Measurements from ENCODE around the gene LGR4. TPM values are rescaled to one million over a fixed set of nuclear protein-coding genes. Genes with fewer than 3 reads are reported as not detected.

Gene LGR4
- total and polyA plus RNA-seq, 2 donors from 2014 or later: 22.7 to 109 TPM

GRCh38 chr11:27497284-27497866 is 24.8 kb upstream of the LGR4 start:
- Histone ChIP-seq H3K36me3 (ENCODE audit: control insufficient read depth in 2 of 3, insufficient read depth in 3 of 3, low read length in 3 of 3) (peaks cover 0 to 24% (median 6%) of the 10 kb centered on the region in 3 donors), H3K4me1 (ENCODE audit: control insufficient read depth in 2 of 3, insufficient read depth in 2 of 3, low read depth in 1 of 3, low read length in 3 of 3) (peaks cover 0 to 4% (median 0%) of the 10 kb centered on the region in 3 donors), H3K9ac (ENCODE audit: low read length in 3 of 3) (no peak overlapping the region), H3K9me3 (ENCODE audit: control insufficient read depth in 2 of 3, insufficient read depth in 1 of 3, low read length in 3 of 3) (no peaks in the 10 kb centered on the region), H3K4me3 (ENCODE audit: low read length in 3 of 3) (no peak overlapping the region), H3K27ac (ENCODE audit: low read depth in 2 of 2, low read length in 2 of 2) (no peak overlapping the region), H3K27me3 (ENCODE audit: control insufficient read depth, insufficient read depth, low read length) (no peaks in the 10 kb centered on the region)
- DNase-seq (peak in 2 of 5 donors; percentile 39 to 43), FAIRE-seq (peak; percentile 78)
- TF ChIP-seq, protein P1, sequence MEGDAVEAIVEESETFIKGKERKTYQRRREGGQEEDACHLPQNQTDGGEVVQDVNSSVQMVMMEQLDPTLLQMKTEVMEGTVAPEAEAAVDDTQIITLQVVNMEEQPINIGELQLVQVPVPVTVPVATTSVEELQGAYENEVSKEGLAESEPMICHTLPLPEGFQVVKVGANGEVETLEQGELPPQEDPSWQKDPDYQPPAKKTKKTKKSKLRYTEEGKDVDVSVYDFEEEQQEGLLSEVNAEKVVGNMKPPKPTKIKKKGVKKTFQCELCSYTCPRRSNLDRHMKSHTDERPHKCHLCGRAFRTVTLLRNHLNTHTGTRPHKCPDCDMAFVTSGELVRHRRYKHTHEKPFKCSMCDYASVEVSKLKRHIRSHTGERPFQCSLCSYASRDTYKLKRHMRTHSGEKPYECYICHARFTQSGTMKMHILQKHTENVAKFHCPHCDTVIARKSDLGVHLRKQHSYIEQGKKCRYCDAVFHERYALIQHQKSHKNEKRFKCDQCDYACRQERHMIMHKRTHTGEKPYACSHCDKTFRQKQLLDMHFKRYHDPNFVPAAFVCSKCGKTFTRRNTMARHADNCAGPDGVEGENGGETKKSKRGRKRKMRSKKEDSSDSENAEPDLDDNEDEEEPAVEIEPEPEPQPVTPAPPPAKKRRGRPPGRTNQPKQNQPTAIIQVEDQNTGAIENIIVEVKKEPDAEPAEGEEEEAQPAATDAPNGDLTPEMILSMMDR (IDR thresholded peaks at IDR 0.05; ENCODE audit: borderline replicate concordance, extremely low read depth, insufficient read depth): peak; percentile 35
- intact Hi-C loops (cut with DNase I): no loop called here

GRCh38 chr11:27496461-27496860 is 23.9 kb upstream of the LGR4 start:
- TF ChIP-seq, protein P1 (IDR thresholded peaks at IDR 0.05; ENCODE audit: borderline replicate concordance, extremely low read depth, insufficient read depth): no peak
- H3K36me3 ChIP-seq (ENCODE audit: control insufficient read depth in 2 of 3, insufficient read depth in 3 of 3, low read length in 3 of 3): peaks cover 0 to 20% (median 10%) of the 10 kb centered on the region in 3 donors
- no peak overlapping the region for H3K4me3 ChIP-seq (ENCODE audit: low read length in 3 of 3)
- DNase-seq (peak in 2 of 5 donors; percentile 30 to 61), FAIRE-seq (no peak)
- intact Hi-C loops (cut with DNase I): no loop called here
- no peak overlapping the region for H3K9ac ChIP-seq (ENCODE audit: low read length in 3 of 3)
- H3K27ac ChIP-seq (ENCODE audit: low read depth in 2 of 2, low read length in 2 of 2): no peak overlapping the region
- no peaks in the 10 kb centered on the region for H3K27me3 ChIP-seq (ENCODE audit: control insufficient read depth, insufficient read depth, low read length)
- peaks cover 0 to 4% (median 0%) of the 10 kb centered on the region in 3 donors for H3K4me1 ChIP-seq (ENCODE audit: control insufficient read depth in 2 of 3, insufficient read depth in 2 of 3, low read depth in 1 of 3, low read length in 3 of 3)
- no peaks in the 10 kb centered on the region for H3K9me3 ChIP-seq (ENCODE audit: control insufficient read depth in 2 of 3, insufficient read depth in 1 of 3, low read length in 3 of 3)

DNA sequence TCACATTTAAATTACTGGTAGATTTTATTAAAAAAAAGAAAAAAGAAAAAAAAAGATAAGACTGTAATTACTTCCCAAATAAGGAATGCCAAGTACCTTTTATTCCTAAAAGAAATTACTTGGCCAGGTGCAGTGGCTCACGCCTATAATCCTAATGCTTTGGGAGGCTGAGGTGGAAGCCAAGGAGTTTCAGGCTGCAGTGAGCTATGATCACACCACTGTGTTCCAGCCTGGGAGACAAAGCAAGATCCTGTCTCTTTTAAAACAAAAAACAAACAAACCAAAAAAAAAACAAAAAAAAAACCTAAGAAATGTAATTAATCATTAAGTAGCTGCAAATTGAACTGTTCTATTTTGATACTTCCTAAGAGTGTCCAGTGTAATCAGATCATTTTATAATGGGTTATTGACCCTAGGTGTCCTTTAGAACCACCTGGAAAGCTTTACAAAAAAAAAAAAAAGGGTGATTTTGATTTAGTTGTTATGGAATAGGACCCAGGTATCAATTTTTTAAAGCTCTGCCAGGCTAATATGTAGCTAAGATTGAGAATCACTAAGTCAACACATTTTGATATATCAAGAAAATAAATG is 23.2 kb upstream of the LGR4 start:
- Histone ChIP-seq H3K36me3 (ENCODE audit: control insufficient read depth in 2 of 3, insufficient read depth in 3 of 3, low read length in 3 of 3) (peaks cover 4 to 22% (median 12%) of the 10 kb centered on the region in 3 donors), H3K27me3 (ENCODE audit: control insufficient read depth, insufficient read depth, low read length) (no peaks in the 10 kb centered on the region), H3K4me1 (ENCODE audit: control insufficient read depth in 2 of 3, insufficient read depth in 2 of 3, low read depth in 1 of 3, low read length in 3 of 3) (peaks cover 0 to 4% (median 0%) of the 10 kb centered on the region in 3 donors), H3K9ac (ENCODE audit: low read length in 3 of 3) (no peak overlapping the region), H3K4me3 (ENCODE audit: low read length in 3 of 3) (no peak overlapping the region), H3K9me3 (ENCODE audit: control insufficient read depth in 2 of 3, insufficient read depth in 1 of 3, low read length in 3 of 3) (no peaks in the 10 kb centered on the region), H3K27ac (ENCODE audit: low read depth in 2 of 2, low read length in 2 of 2) (no peak overlapping the region)
- no peak for DNase-seq
- intact Hi-C loops (cut with DNase I): no loop called here
- FAIRE-seq: peak; percentile 49
- TF ChIP-seq, protein P1 (IDR thresholded peaks at IDR 0.05; ENCODE audit: borderline replicate concordance, extremely low read depth, insufficient read depth): no peak

Data from kidney (tissue), 14 donors.